Muscle layer of colon (tissue), 2 donors: Measurements from ENCODE around the gene TPR.

Experiments used
- H3K27ac ChIP-seq: one replicate; pipeline ENCODE4 v1.7.0; 2013; ENCODE audit warnings: low read depth, mild to moderate bottlenecking, low read length, moderate library complexity
- H3K27me3 ChIP-seq, 2 donors: one replicate each; pipeline ENCODE4 v1.7.0; 2013; ENCODE audit warnings: low read length in 2 of 2, mild to moderate bottlenecking in 2 of 2; ENCODE audit not compliant: insufficient read depth in 2 of 2, control insufficient read depth in 1 of 2
- H3K36me3 ChIP-seq: one replicate; pipeline ENCODE4 v1.7.0; 2013; ENCODE audit warnings: mild to moderate bottlenecking, low read length; ENCODE audit not compliant: insufficient read depth
- H3K4me1 ChIP-seq: one replicate; pipeline ENCODE4 v1.7.0; 2013; ENCODE audit warnings: mild to moderate bottlenecking, low read length; ENCODE audit not compliant: insufficient read depth
- H3K4me3 ChIP-seq, 2 donors: one replicate each; pipeline ENCODE4 v1.7.0; 2013; ENCODE audit warnings: low read length in 2 of 2, low read depth in 1 of 2, mild to moderate bottlenecking in 1 of 2, moderate library complexity in 1 of 2
- H3K9ac ChIP-seq: one replicate; pipeline ENCODE4 v1.7.0; 2013; ENCODE audit warnings: low read length
- H3K9me3 ChIP-seq: one replicate; pipeline ENCODE4 v1.7.0; 2013; ENCODE audit warnings: mild to moderate bottlenecking, low read length
- donor health status: abdominal sarcoma.
- donor health status: Adenocarcinoma of cecum.

Gene TPR

GRCh38 chr1:186275822-186276221, 99.2 kb downstream of the TPR start:
- Histone ChIP-seq H3K27me3 (no peaks in the 10 kb centered on the region), H3K9ac (no peak overlapping the region), H3K4me1 (no peaks in the 10 kb centered on the region), H3K36me3 (no peaks in the 10 kb centered on the region), H3K27ac (no peak overlapping the region), H3K9me3 (no peaks in the 10 kb centered on the region), H3K4me3 (no peak overlapping the region)

- Histone ChIP-seq H3K27ac (no peak overlapping the region), H3K4me3 (no peak overlapping the region), H3K4me1 (no peaks in the 10 kb centered on the region), H3K9me3 (no peaks in the 10 kb centered on the region), H3K9ac (no peak overlapping the region), H3K27me3 (no peaks in the 10 kb centered on the region), H3K36me3 (no peaks in the 10 kb centered on the region)
Measured at GRCh38 chr1:186272486-186272885, 102.6 kb downstream of the TPR start.

- H3K27ac ChIP-seq: no peak overlapping the region
- H3K4me1 ChIP-seq: no peaks in the 10 kb centered on the region
- H3K9me3 ChIP-seq: no peaks in the 10 kb centered on the region
- no peak overlapping the region for H3K9ac ChIP-seq
- no peak overlapping the region for H3K4me3 ChIP-seq
- H3K36me3 ChIP-seq: no peaks in the 10 kb centered on the region
- no peaks in the 10 kb centered on the region for H3K27me3 ChIP-seq
Measured at GRCh38 chr1:186271032-186271431, 104.0 kb downstream of the TPR start.
